Measurements from ENCODE around the gene HINT2.

- TF ChIP-seq CTCF (IDR thresholded peaks at IDR 0.05; ENCODE audit: low read depth, low read length, poor library complexity, severe bottlenecking), result no peak
- TF ChIP-seq EZH2phosphoT487 (IDR thresholded peaks at IDR 0.05; ENCODE audit: borderline replicate concordance, low read length), result no peak
These were observed 21.4 kb downstream of the HINT2 start for GRCh38 chr9:35793461-35793860.
